PC-3 (cell line): ENCODE measurements around the gene FBXW9. TPM values are rescaled to one million over a fixed set of nuclear protein-coding genes. Genes with fewer than 3 reads are reported as not detected.

Experiments
- ATAC-seq: fragments of 200-7000 bp; cut with Tn5 transposase; 2 replicates; pipeline ENCODE4 v1.9.1; 2020; ENCODE audit warnings: mild to moderate bottlenecking, moderate library complexity
- BruUV-seq: library from RNA; stranded (reverse); fragments of 400-500 nt; replicated peaks from 2 replicates; lab custom pipeline; 2021; lab: Mats Ljungman, UMichigan
- CTCF ChIA-PET: fragments of 300-600 bp; sonication (Branson Sonifier 250); formaldehyde crosslinking; loops from one replicate; lab custom pipeline; 2022; ENCODE audit warnings: antibody characterized with exemption; lab: Charles Lee
- POLR2A ChIA-PET: fragments of 300-600 bp; sonication (Branson Sonifier 250); formaldehyde crosslinking; loops from one replicate; lab custom pipeline; 2022; ENCODE audit warnings: antibody characterized with exemption; ENCODE audit not compliant: unreplicated experiment; lab: Charles Lee
- DNase-seq: peaks from one replicate; pipeline ENCODE4 v3.0.0-alpha.2; 2015
- H2AFZ ChIP-seq: fragments of 300-600 bp; sonication (generic); 2 replicates; pipeline ENCODE4 v1.6.0; 2016; ENCODE audit warnings: antibody characterized with exemption, low read length
- H3F3A ChIP-seq: fragments of 300-600 bp; sonication (generic); one replicate; pipeline ENCODE4 v1.6.0; 2017; ENCODE audit warnings: antibody characterized with exemption, low read length, control low read depth, mild to moderate bottlenecking; ENCODE audit not compliant: unreplicated experiment
- H3K27ac ChIP-seq: fragments of 300-600 bp; sonication (generic); 2 replicates; pipeline ENCODE4 v1.5.1; 2016; ENCODE audit warnings: mild to moderate bottlenecking, low read length
- H3K27me3 ChIP-seq: fragments of 300-600 bp; sonication (generic); 2 replicates; pipeline ENCODE4 v1.6.1; 2016; ENCODE audit warnings: low read length, mixed read lengths
- H3K36me3 ChIP-seq: fragments of 300-600 bp; sonication (generic); 2 replicates; pipeline ENCODE4 v1.6.1; 2016; ENCODE audit warnings: low read depth, mixed run types, low read length, mixed read lengths
- H3K4me1 ChIP-seq: fragments of 300-600 bp; sonication (generic); 2 replicates; pipeline ENCODE4 v1.5.1; 2016; ENCODE audit warnings: low read length; ENCODE audit not compliant: insufficient read depth
- H3K4me2 ChIP-seq: fragments of 300-600 bp; sonication (generic); 2 replicates; pipeline ENCODE4 v1.6.0; 2016; ENCODE audit warnings: low read length
- H3K4me3 ChIP-seq: fragments of 300-600 bp; sonication (generic); 2 replicates; pipeline ENCODE4 v1.5.1; 2016; ENCODE audit warnings: mild to moderate bottlenecking, low read length, mixed read lengths
- H3K79me2 ChIP-seq: fragments of 300-600 bp; sonication (generic); 2 replicates; pipeline ENCODE4 v1.6.1; 2017; ENCODE audit warnings: low read length, mixed read lengths
- H3K9ac ChIP-seq: fragments of 300-600 bp; sonication (generic); 2 replicates; pipeline ENCODE4 v1.6.0; 2016; ENCODE audit warnings: mild to moderate bottlenecking, low read length
- H3K9me2 ChIP-seq: fragments of 300-600 bp; sonication (generic); replicated peaks from 2 replicates; pipeline ENCODE4 v1.6.1; 2016; ENCODE audit warnings: mixed run types, low read length, mixed read lengths
- H3K9me3 ChIP-seq: fragments of 300-600 bp; sonication (generic); 2 replicates; pipeline ENCODE4 v1.6.1; 2016; ENCODE audit warnings: low read length, mixed read lengths
- H4K20me1 ChIP-seq: fragments of 300-600 bp; sonication (generic); 2 replicates; pipeline ENCODE4 v1.6.1; 2016; ENCODE audit warnings: low read length, mixed read lengths
- EZH2 ChIP-seq: fragments of 300-600 bp; sonication (generic); IDR thresholded peaks from one replicate; pipeline ENCODE4 v1.6.1; 2017; ENCODE audit warnings: antibody characterized with exemption, mild to moderate bottlenecking, low read length; ENCODE audit not compliant: unreplicated experiment
- EZH2phosphoT487 ChIP-seq: fragments of 300-600 bp; sonication (generic); IDR thresholded peaks from 2 replicates; pipeline ENCODE4 v1.6.1; 2018; ENCODE audit warnings: mild to moderate bottlenecking, antibody characterized with exemption, low read length, borderline replicate concordance
- intact Hi-C: fragments of 100-400 bp; cut with micrococcal nuclease; formaldehyde crosslinking; loops from 2 replicates; pipeline ENCODE4 v1.9.0; 2023
- total RNA-seq: library from RNA; depleted of rRNA; stranded (reverse); fragments of >200 nt; gene quantifications from 2 replicates; pipeline ENCODE4 v1.2.3, GENCODE V29; 2014
- TF ChIP-seq, protein P1 (sequence below): fragments of 300-600 bp; sonication (generic); conservative IDR thresholded peaks from 2 replicates; pipeline ENCODE4 v1.5.1; 2017; ENCODE audit warnings: antibody characterized with exemption, low read depth, mild to moderate bottlenecking, low read length

The FBXW9 gene
- total RNA-seq, 1 experiment from 2014 or later, result 27.5 TPM

DNA sequence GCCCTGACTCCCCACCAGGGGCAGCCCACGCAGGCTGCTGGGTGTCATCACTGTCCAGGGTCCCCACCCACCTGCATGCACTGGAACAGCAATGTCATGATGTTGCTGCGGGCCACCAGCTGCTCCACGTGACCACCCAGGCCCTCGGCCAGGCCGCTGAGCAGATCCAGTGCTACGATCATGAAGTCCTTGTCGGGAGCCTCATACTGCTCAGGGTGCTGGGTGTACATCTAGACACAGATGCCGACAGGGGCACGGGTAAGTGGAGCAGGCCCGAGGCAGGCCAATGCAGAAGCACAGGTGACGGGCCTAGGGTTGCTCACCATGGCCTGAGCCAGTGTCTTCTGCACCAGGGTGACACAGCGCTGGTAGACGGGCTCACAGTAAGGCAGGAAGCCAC is 8.7 kb upstream of the FBXW9 start:
- BruUV-seq, result no TSS peak
- POLR2A ChIA-PET, result no interaction called here
- H3K4me3 ChIP-seq, result no peak overlapping the region
- H3K27me3 ChIP-seq, result no peaks in the 10 kb centered on the region
- intact Hi-C loops, result no loop called here
- no peaks in the 10 kb centered on the region for H3F3A ChIP-seq
- no peaks in the 10 kb centered on the region for H4K20me1 ChIP-seq
- CTCF ChIA-PET, result no interaction called here
- no peaks in the 10 kb centered on the region for H3K9me3 ChIP-seq
- TF ChIP-seq, protein P1, sequence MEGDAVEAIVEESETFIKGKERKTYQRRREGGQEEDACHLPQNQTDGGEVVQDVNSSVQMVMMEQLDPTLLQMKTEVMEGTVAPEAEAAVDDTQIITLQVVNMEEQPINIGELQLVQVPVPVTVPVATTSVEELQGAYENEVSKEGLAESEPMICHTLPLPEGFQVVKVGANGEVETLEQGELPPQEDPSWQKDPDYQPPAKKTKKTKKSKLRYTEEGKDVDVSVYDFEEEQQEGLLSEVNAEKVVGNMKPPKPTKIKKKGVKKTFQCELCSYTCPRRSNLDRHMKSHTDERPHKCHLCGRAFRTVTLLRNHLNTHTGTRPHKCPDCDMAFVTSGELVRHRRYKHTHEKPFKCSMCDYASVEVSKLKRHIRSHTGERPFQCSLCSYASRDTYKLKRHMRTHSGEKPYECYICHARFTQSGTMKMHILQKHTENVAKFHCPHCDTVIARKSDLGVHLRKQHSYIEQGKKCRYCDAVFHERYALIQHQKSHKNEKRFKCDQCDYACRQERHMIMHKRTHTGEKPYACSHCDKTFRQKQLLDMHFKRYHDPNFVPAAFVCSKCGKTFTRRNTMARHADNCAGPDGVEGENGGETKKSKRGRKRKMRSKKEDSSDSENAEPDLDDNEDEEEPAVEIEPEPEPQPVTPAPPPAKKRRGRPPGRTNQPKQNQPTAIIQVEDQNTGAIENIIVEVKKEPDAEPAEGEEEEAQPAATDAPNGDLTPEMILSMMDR, result no peak
- no peak for TF ChIP-seq EZH2
- TF ChIP-seq EZH2phosphoT487, result no peak
- ATAC-seq (no peak), DNase-seq (no peak)
- no peak overlapping the region for H3K27ac ChIP-seq
- no peaks in the 10 kb centered on the region for H3K9me2 ChIP-seq
- peaks cover 75% of the 10 kb centered on the region for H3K36me3 ChIP-seq
- H3K79me2 ChIP-seq, result no peaks in the 10 kb centered on the region
- H3K9ac ChIP-seq, result no peak overlapping the region
- no peak overlapping the region for H2AFZ ChIP-seq
- no peaks in the 10 kb centered on the region for H3K4me1 ChIP-seq
- no peak overlapping the region for H3K4me2 ChIP-seq

DNA sequence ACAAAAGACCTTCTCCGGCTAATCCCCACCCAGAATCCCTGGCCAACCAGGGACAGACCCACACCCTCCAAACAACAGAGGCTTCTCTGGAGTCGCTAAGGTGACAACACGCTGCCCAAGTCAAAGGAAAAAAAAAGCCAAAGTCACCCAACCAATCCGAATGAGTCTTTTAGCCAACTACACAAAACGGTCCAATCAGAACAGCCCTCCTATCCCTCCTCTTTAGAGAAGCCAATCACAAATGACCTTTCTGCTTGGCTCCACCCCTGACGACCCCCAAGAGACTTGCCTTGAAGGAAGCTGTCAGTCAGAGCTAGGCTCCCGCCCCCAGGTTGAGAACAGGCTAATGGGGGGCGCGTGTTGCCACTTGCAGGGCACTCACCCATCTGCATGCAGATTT is 6.6 kb upstream of the FBXW9 start:
- TF ChIP-seq, protein P1, result no peak
- no peak for TF ChIP-seq EZH2
- no peak for TF ChIP-seq EZH2phosphoT487
- ChIA-PET POLR2A (no interaction called here), CTCF (no interaction called here)
- Histone ChIP-seq H3F3A (no peaks in the 10 kb centered on the region), H3K27me3 (no peaks in the 10 kb centered on the region), H3K9me2 (no peaks in the 10 kb centered on the region), H3K4me1 (no peaks in the 10 kb centered on the region), H4K20me1 (no peaks in the 10 kb centered on the region), H3K79me2 (no peaks in the 10 kb centered on the region), H3K36me3 (peaks cover 69% of the 10 kb centered on the region), H3K27ac (no peak overlapping the region), H3K9ac (no peak overlapping the region), H3K9me3 (no peaks in the 10 kb centered on the region), H2AFZ (no peak overlapping the region), H3K4me3 (no peak overlapping the region), H3K4me2 (no peak overlapping the region)
- no TSS peak for BruUV-seq
- intact Hi-C loops, result no loop called here
- DNase-seq (peak; percentile 52), ATAC-seq (peak; percentile 25; the same call in 1 of the 2 replicates)

DNA sequence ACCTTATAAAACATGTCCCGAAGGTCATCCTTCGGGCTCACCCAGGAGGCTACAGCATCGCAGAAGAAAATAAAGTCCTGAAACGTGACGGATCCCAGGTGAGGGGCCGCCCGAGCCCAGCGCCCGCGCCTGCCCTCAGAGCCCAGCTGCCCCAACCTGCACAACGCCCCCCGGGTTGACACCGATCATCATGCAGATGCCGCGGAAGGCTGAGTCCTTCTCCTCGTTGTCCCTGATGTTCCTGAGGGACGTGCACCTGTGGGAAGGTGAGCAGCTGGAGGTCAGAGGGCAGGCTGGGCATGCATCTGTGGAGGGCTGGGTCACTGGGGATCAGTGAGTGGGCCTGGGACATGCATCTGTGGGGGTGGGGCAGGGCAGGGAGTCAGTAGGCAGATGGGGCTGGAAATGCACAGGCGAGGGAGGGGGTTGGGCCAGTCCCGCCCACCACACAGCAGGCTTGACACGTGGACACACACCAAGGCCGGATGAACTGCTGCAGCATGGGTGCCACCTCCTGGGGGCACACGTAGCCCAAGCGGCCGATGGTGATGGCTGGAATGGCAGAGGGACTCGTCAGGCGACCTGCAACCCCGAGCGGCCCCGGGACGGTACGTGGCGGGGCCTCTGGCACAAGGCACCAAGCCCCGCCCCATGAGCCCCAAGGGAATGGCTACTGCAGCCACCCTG is 5.3 kb upstream of the FBXW9 start:
- ATAC-seq (no peak), DNase-seq (no peak)
- H3K9ac ChIP-seq, result no peak overlapping the region
- H3K9me3 ChIP-seq, result no peaks in the 10 kb centered on the region
- H3F3A ChIP-seq, result no peaks in the 10 kb centered on the region
- no TSS peak for BruUV-seq
- TF ChIP-seq EZH2phosphoT487, result no peak
- TF ChIP-seq, protein P1, result no peak
- no peak for TF ChIP-seq EZH2
- H3K36me3 ChIP-seq, result peaks cover 64% of the 10 kb centered on the region
- no peak overlapping the region for H3K27ac ChIP-seq
- no peak overlapping the region for H3K4me3 ChIP-seq
- POLR2A ChIA-PET, result no interaction called here
- intact Hi-C loops, result no loop called here
- CTCF ChIA-PET, result no interaction called here
- no peaks in the 10 kb centered on the region for H4K20me1 ChIP-seq
- no peaks in the 10 kb centered on the region for H3K9me2 ChIP-seq
- no peak overlapping the region for H3K4me2 ChIP-seq
- H2AFZ ChIP-seq, result no peak overlapping the region
- H3K4me1 ChIP-seq, result no peaks in the 10 kb centered on the region; the same call in 1 of the 2 replicates
- H3K27me3 ChIP-seq, result no peaks in the 10 kb centered on the region
- no peaks in the 10 kb centered on the region for H3K79me2 ChIP-seq
